Measurements from ENCODE around the gene CAMSAP1.

- TF ChIP-seq CTCF (IDR thresholded peaks at IDR 0.05; ENCODE audit: poor library complexity, severe bottlenecking) (no peak), REST (IDR thresholded peaks at IDR 0.05; ENCODE audit: borderline replicate concordance) (no peak), POLR2AphosphoS5 (IDR thresholded peaks at IDR 0.05) (no peak), SMC3 (conservative IDR thresholded peaks at IDR 0.05; ENCODE audit: poor library complexity) (no peak), EZH2 (IDR thresholded peaks at IDR 0.05; ENCODE audit: borderline replicate concordance, insufficient read depth, low read length, poor library complexity, severe bottlenecking) (no peak), EP300 (conservative IDR thresholded peaks at IDR 0.05; ENCODE audit: poor library complexity, severe bottlenecking) (no peak)
These were observed 121.1 kb downstream of the CAMSAP1 start for GRCh38 chr9:135786146-135786690.

Data from neural cell (in vitro differentiated cells).